Bronchial epithelial cell (primary cell): ENCODE data around the gene ENPP1. TPM values are rescaled to one million over a fixed set of nuclear protein-coding genes. Genes with fewer than 3 reads are reported as not detected.

Experiments
- DNase-seq: peaks from one replicate; pipeline ENCODE4 v3.0.0-alpha.2; 2010; ENCODE audit warnings: low read depth
- FAIRE-seq: peaks from 2 replicates; lab custom pipeline; 2011; peaks lifted over from hg19 to GRCh38; lab: Jason Lieb, UNC
- H3K27me3 ChIP-seq: 2 replicates; pipeline ENCODE4 v1.5.1; 2011; ENCODE audit warnings: low read length; ENCODE audit not compliant: control insufficient read depth, insufficient read depth
- H3K36me3 ChIP-seq: 2 replicates; pipeline ENCODE4 v1.5.1; 2011; ENCODE audit warnings: low read length; ENCODE audit not compliant: control insufficient read depth, insufficient read depth
- H3K4me3 ChIP-seq: 2 replicates; pipeline ENCODE4 v1.5.1; 2011; ENCODE audit warnings: mild to moderate bottlenecking, low read depth, low read length, control low read depth
- total RNA-seq: library from RNA; depleted of rRNA; stranded (reverse); fragments of >200 nt; gene quantifications from 2 replicates; pipeline ENCODE4 v1.2.1, GENCODE V29; 2014
- TF ChIP-seq, protein P1 (sequence below): IDR thresholded peaks from 2 replicates; pipeline ENCODE4 v1.5.1; 2011; ENCODE audit warnings: mild to moderate bottlenecking, moderate library complexity, low read length, control low read depth, inconsistent platforms; ENCODE audit not compliant: insufficient read depth, severe bottlenecking

ENPP1 gene
- total RNA-seq, 1 donor from 2014 or later = under 0.01 TPM

DNA sequence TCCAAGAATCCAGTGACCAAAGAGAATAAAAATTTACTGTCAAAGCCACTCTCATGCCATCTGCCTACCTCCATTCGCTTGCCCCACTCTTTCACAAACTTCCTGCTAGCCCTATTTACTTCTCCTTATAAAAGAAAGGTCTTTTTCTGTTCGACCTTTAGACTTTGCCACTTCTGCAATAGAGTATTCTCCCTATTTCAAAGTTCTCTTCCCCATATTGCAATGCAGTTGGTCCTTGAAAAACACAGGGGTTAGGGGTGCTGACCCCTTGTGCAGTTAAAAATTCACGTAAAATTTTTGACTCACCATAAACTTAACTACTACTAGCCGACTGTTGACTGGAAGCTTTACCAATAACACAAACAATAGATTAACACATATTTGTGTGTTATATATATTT lies 128.3 kb downstream of the ENPP1 start:
- Histone ChIP-seq H3K27me3 (no peaks in the 10 kb centered on the region), H3K36me3 (no peaks in the 10 kb centered on the region), H3K4me3 (no peak overlapping the region)
- TF ChIP-seq, protein P1, sequence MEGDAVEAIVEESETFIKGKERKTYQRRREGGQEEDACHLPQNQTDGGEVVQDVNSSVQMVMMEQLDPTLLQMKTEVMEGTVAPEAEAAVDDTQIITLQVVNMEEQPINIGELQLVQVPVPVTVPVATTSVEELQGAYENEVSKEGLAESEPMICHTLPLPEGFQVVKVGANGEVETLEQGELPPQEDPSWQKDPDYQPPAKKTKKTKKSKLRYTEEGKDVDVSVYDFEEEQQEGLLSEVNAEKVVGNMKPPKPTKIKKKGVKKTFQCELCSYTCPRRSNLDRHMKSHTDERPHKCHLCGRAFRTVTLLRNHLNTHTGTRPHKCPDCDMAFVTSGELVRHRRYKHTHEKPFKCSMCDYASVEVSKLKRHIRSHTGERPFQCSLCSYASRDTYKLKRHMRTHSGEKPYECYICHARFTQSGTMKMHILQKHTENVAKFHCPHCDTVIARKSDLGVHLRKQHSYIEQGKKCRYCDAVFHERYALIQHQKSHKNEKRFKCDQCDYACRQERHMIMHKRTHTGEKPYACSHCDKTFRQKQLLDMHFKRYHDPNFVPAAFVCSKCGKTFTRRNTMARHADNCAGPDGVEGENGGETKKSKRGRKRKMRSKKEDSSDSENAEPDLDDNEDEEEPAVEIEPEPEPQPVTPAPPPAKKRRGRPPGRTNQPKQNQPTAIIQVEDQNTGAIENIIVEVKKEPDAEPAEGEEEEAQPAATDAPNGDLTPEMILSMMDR = no peak
- no peak for FAIRE-seq
- DNase-seq = no peak

GRCh38 chr6:131937226-131937625 lies 129.4 kb downstream of the ENPP1 start:
- Histone ChIP-seq H3K27me3 (no peaks in the 10 kb centered on the region), H3K4me3 (no peak overlapping the region), H3K36me3 (no peaks in the 10 kb centered on the region)
- FAIRE-seq = no peak
- TF ChIP-seq, protein P1 = no peak
- no peak for DNase-seq

GRCh38 chr6:131937703-131938631 lies 130.1 kb downstream of the ENPP1 start:
- TF ChIP-seq, protein P1 = no peak
- Histone ChIP-seq H3K4me3 (no peak overlapping the region), H3K36me3 (no peaks in the 10 kb centered on the region), H3K27me3 (no peaks in the 10 kb centered on the region)
- DNase-seq (no peak), FAIRE-seq (no peak)

Other genes with a start within 250 kb of the ENPP1 start
- gene ARG1, start 234.8 kb upstream of the ENPP1 start, total RNA-seq = not detected in 2 replicates
- gene MED23, start 179.8 kb upstream of the ENPP1 start, total RNA-seq = 19.5 and 20.1 TPM in 2 replicates
- not detected in 2 replicates for gene ENPP3, start 170.7 kb upstream of the ENPP1 start, total RNA-seq
- under 0.01 TPM in 1 of 2 replicates, not detected in the other for gene OR2A4, start 106.6 kb upstream of the ENPP1 start, total RNA-seq
- not detected in 2 replicates for gene CTAGE9, start 97.0 kb upstream of the ENPP1 start, total RNA-seq
- gene CCN2, start 143.4 kb downstream of the ENPP1 start, total RNA-seq = 1.3 and 2.6 TPM in 2 replicates